GM18507 (cell line): ENCODE results near the gene EPHB1.
A peak's percentile ranks its signal among the peaks of the same experiment; 100 is the strongest.
"Not testable (repeated sequence)": the region's sequence is repeated elsewhere in the genome, so short reads cannot be mapped to it uniquely, and the experiment has no call there.

Source experiments
- DNase-seq: peaks from one replicate; pipeline ENCODE4 v3.0.0; 2011; ENCODE audit warnings: low read depth; ENCODE audit not compliant: insufficient read length; ENCODE audit errors: extremely low spot score
- FAIRE-seq: peaks from 2 replicates; lab custom pipeline; 2011; peaks lifted over from hg19 to GRCh38; lab: Jason Lieb, UNC

Gene EPHB1

DNA sequence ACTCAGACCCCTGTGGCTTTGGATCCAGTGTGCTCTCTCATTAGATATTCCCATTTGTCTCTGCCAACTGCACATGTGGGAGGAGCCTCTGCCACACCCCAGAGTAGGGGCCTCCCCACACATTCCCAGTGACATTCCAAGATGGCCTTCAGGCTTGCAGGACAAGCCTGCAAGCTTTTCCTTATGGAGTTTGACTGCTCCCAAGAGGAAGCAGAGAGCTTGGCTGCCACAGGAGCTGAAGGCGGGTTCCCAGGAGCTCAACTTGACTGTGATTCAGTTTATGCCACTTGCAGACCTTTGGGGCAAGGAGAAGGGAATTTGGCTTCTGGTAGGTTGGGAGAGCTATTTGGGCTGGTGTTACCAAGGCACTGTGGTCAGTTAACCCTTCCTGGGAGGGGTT lies 22.5 kb upstream of the EPHB1 start:
- DNase-seq (no peak), FAIRE-seq (no peak)

DNA sequence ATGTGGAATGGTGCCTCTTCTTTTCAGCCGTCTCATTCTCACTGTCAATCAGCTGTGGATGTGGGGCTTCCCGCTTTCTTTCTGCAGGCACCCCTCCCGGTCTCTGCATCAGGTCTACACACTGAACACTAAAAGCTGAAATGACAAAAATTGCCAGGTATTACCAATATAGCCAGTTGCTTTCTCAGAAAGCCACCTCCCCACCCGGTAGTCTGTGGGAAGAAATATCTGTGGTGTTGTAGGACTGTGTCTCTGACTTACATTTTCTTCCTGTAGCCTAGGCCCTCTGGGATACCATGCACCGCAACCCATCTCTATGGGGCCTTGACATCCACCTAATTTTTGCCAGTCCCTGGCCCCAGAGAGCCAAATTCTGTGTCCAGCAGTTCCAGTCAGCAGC lies 19.2 kb upstream of the EPHB1 start:
- DNase-seq (no peak), FAIRE-seq (no peak)

DNA sequence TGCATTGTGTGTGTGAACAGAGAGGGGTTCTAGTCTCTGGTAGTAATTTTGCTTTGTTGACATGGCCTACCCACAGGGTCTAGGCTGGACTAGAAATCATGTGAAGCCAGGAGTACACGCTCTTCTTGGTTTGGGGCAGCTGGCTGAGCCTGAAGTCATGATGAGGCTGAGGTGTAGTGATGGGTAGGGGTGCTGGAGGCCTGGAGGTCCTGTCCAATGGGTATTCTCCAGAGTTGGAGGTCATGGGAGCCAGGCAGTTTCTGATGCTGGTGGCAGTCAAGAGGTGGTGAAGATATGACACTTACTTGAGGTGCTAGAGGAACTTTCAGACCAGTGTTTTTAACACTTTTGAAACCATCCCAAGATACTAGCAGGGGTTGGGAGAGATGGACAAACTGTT lies 18.5 kb upstream of the EPHB1 start:
- no peak for FAIRE-seq
- no peak for DNase-seq

DNA sequence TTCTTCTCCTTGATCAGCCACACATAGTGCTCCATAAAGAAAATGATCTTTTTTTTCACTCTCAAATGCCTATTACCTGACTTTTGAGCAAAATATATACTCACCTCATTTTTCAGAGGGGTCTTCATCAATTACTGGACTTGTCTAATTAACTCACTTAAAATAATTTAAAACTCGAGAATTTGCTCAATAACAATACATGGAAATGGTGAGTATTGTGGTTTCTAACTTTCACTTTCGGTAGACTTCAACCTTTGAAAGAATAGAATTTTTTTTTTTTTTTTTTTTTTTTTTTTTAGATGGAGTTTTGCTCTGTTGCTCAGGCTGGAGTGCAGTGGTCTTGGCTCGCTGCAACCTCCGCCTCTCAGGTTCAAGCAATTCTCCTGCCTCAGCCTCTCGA lies 17.7 kb upstream of the EPHB1 start:
- FAIRE-seq (peak; percentile 56), DNase-seq (no peak)

DNA sequence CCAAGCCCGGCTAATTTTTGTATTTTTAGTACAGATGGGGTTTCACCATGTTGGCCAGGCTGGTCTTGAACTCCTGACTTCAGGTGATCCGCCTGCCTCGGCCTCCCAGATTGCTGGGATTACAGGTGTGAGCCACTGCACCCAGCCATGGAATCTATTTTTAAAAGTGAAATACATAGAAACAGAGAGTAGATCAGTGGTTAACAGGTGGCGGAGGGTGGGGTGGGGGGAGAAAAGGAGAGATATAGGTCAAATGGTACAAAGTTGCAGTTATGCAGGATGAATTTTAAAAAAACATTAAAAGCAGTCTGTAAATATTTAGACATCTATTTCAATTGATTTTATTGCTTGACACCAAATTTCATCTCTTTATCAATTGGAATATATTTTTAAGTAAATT lies 6.8 kb upstream of the EPHB1 start:
- not testable (repeated sequence) for FAIRE-seq, DNase-seq

DNA sequence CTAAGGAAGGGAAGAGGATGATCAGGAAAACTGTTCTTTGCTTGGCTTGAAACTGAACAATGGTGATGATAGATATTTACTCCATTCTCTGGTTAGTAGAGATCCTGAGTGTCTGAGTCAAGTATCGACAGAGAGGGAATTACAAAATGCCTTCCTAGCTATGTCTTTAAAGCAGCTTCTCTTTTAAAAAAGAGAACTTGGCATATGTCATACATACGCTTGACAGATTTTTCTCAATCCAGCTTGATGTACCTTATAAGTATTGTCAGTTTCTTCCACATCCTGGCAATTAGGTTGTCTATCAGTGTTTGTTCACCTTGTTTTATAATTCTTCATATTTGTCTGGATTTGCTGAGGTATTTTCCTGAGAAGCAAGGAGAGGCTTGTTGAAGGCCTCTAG lies 5.0 kb upstream of the EPHB1 start:
- no peak for DNase-seq
- FAIRE-seq = no peak

DNA sequence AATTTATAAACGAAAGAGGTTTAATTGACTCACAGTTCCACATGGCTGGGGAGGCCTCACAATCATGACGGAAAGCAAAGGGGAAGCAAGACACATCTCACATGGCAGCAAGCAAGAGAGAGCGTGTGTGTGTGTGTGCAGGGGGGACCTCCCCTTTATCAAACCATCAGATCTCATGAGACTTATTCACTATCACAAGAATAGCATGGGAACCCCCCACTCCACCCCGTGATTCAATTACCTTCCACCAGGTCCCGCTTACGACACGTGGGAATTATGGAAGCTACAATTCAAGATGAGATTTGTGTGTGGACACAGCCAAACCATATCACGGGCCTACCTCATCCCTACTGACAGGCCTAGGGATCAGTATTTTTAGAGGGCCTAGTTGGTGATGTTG lies 3.1 kb upstream of the EPHB1 start:
- DNase-seq (no peak), FAIRE-seq (no peak)

DNA sequence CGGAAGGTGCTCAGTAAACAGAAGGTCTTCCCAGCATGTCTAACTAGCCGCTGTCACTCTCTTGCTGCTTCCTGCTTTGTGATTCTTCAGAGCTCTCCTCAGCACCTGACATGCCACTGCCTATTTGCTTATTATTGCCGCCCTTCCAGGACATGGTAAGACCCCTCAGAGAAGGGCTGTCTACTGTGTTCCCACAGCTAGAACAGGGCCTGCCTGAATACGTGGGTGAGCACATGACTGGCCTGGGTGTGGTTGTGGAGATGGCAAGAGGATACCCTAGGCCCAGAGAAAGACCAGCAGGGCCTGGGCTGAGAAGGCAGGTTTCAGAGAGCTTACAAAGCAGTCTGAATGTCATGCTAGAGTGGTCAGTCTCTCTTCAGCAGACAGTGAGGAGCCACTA lies 2.4 kb upstream of the EPHB1 start:
- FAIRE-seq (no peak), DNase-seq (no peak)

DNA sequence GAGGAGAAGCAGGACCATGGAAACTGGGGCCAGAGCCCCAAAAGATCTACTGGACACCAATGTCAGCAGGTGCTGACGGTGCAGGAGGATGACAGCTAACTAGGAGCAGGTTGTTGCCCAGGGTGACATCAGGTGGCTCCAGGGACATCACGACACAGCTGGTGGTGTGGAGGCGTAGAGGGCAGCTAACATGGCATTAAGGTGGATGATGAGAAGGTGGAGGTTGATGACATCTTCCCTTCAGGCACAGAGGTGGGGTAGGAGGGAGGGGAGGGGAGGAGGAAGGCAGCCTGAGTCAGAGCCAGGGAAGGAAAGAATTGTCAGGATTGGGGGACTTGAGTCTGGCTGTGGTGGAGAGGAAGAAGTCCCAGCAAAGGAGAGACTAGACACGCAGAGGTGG lies 1.5 kb upstream of the EPHB1 start:
- no peak for DNase-seq
- FAIRE-seq = no peak

DNA sequence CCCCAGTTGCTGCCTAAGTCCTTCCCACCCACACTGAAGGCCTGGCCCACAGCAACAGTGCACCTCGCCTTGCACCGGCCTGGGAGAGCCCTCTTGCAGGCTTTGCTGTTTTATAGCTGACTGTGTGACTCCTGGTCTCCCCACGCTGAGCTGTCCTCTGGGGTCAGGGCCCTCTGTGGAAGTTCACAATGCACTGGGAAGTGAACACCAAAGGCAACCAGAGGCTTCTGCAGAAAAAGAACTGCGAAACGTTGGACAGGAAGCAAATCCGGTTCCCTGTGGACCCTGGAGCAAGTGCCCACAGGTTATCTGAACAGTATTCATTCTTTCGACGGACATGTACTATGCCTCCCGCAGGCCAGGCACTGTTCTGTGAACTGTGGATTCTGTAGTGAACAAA lies 737 bp upstream of the EPHB1 start:
- no peak for FAIRE-seq

DNA sequence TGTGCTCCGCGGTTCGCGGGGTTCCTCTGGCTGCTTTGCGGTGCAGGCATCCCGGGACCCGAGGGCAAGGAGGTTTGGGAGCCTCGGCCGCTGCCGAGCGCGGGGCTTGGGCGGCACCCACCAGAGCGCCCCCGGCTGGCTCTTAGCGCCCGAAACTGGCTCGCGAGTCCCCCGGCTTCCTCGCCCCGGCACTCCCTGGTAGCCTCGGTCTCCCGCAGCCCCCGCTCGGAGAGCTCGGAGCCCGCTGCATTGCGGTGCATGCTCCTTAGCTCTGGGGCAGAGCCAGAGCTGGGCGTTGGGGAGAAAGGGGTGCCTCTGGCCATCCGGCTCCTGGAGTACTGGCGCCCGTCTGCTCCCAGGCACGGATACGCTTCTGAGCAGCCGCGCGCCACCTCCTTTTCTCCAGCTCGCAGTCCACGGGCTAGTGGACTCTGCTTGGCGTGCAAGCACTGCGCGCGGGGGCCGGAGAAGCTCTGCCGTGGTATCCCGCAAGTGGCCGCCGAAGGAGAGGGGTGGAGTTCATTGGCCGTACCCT lies 753 bp downstream of the EPHB1 start:
- DNase-seq (no peak), FAIRE-seq (no peak)

More for the DNA sequence above, 737 bp upstream of the EPHB1 start:
- no peak for DNase-seq

DNA sequence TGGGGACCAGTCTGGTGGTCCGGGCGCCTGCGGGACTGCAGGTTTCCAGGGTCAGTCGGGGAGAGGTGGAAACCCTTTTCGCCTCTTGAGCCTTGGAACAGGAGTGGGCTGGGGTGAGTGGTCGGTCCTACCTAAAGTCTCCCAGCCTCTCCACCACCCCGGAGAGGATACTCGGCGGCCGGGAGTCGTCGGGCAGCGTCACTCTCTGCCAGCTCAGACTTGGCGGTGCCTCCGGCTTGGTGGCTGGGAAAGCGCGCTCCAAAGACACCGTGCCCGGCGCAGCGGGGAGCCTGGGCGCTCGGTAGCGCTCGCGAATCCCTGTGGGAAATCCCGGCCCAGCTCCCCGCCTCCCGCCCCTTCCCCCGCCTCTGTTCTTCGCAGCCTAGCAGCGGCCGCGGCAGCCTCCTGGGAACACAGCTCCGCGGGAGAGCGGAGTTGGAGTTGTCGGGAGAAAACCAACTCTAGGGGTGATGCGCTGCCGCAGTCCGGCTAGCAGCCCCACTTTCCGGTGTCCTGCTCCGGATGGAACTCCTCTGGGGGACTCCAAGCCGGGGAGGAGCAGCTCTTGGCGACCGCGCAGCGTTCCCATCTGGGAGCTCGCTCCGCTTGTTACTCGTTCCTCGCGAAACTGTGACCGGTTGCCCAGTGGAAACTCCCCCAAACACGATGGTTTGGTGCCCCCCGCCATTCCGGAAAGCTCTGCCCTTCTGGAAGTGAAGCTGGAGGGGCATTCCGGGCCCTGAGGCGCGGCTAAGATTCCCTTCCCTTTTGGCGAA lies 1.4 kb downstream of the EPHB1 start:
- no peak for DNase-seq
- FAIRE-seq = no peak

DNA sequence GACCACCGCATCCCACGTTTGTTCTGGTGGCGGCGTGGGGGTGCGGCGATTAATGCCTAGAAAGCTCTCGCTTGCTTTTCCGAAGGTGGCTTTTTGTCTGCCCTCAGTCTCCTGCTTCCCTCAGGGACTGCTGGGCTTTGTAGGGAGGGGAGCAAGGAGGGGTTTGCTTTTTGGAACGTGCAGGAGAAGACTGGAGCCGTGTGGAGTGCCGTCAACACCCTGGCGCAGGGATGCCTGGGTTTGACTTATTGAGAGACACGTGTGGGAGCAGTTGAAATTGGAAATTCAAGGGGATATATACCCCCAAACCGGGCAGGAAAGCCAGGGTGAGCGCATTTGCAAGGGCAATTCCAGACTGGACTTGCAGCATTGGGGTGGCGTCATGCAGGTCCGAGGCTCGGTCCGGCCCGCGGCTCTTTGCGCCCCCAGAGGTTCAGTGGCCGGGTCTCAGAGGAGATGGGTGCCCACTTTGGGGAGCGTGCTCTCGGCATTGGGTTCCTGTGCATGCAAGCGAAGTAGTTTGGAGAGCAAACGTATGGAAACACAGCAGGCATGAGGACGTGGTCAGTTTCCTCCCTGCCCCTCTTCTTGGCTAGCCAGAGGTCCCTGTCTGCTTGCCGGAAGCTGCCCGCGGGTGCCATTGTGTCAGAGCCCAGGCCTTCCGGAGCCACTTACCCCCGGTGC lies 2.1 kb downstream of the EPHB1 start:
- no peak for DNase-seq

DNA sequence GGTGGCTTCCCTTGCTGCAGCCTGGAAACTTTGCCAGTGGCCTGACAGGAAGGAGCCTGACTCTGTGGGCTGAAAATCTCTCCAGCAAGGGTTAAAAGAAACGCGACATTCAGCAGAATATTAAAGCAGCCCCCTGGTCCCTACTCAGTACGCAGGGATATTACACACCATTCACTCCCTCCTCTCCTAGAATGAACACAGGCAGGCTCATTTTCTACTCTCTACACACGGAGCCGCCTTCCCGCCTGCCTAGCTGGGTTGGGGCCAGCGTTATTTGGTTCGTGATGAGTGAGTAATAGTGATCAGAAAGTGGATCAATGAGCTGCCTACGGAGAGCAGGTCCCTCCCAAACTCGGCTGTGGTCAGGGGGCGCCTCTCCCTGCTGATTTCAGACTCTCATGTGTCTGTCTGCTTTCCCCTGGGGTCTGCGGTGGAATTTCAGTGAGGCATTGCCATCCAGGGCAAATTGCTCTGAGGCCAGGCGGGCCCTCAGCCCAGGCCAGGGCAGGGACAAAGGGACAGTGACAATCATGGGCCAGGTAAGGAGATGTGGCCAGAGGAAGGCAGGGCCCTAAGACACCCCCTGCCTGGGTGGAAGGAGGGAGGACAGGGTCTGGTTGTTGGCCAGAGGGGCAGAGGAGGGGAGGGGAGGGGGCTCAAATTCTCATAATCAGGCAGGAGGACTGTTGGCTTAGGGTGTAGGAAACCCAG lies 2.8 kb downstream of the EPHB1 start:
- FAIRE-seq = no peak
- no peak for DNase-seq

More for the DNA sequence above, 2.1 kb downstream of the EPHB1 start:
- FAIRE-seq = no peak

DNA sequence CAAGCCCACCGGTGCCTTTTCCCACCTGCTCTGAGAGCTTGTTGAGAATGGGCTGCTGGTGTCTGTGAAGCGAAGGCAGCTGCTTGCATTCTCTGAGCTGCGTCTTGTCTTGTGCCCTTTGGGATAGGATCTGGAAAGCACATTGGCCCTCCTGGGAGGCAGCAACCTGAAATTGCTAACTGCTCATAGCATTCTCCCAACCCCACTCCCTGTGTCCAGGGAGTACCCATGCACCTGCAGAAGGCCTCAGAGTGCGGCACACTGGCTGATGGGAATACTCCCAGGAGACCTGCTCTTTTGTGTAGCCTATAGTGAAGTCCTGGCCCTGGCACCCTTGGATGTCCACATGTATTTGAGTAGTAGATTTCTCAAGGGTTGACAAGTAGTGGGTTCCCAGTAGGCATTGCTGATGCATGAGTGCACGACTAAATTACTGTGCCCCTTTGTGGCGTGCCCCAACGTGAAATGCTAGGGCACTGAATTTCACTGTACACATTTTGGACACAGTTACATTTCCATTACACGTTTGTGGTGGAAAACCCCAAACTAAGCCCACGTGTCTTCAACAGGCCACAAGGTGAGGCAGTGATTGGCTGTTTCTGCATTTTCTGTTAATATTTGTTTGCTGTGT lies 3.7 kb downstream of the EPHB1 start:
- FAIRE-seq (peak; percentile 87), DNase-seq (no peak)

DNA sequence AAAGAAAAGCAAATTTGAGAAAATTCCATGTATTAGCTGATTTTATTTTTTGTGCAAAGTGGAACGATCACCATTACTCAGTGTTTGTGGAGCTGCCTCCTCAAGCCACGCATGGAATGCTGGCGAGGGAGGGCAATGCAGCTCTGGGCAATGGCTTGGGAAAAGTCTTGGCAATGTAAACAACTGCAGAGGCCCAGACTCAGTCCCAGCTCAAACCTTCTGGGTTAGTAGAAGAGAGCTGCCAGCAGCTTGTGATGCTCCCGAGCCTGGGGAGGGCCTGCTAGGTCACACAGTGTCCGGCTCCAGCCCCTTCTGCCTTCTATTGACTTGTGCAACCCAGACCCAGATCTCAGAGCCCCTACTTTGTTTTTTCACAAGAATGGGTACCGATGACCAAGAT lies 4.3 kb downstream of the EPHB1 start:
- no peak for FAIRE-seq
- no peak for DNase-seq

DNA sequence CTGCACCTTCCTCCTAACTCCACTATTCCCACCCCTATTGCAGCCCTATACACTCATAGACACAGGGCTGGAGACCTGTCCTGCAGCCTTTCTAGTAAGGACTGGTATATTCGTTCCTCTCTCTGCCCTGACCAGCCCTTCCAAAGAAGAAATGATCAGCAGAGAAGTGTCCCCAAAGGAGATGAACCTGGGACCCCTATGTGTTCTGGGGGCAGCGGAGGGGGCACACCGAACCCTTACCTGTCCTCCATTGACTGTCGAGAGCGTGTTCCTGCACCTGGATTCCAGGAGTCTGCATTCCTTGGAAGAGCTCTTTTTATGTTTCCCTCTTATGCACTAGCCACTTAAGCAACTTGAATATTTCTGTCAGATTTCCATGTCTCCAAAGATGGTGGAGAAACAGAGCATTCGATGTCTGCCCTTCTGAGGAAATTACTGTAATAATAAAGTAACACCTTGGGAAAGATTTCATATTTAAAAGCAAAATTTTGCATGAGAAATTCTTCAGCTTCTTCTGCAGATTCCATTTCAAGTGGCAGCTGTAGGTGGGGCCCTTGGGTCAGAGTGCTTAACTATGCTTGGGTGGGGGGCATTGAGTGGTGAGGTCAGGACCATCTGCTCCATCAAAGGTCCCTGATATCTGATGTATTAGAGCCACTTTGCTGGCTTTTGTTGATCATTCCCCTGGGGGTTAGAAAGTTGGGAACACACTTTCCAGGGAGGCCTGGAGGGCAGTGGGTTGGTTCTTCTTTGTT lies 6.3 kb downstream of the EPHB1 start:
- DNase-seq (no peak), FAIRE-seq (no peak)

DNA sequence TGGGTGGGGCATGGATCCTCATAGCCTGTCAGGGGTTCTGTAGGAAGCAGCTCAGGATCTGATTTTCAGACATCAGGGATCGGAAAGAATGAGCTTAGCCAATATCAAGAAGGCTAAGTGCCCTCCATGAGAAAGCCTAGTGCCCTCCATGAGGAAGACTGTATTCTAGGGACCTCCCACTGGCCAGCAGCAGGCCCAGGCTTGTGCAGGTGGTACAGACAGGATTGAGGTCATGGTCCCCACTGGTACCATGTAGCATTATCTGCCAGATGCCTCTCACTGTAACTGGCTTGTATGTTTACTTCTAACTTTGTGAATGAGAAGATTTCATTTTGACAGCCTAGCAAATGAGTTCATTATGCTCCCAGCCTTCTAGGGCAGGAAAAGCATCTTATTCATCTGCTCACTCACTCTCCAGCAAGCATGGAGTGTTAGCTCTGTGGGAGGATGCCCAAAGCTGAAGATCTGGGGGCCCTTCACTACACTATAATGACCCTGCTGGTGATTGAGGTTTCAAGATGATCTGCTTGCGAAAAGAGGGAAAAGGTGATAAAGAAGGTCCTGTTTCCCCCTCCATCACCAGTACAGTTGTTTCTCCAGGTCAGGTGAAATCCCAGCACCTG lies 7.5 kb downstream of the EPHB1 start:
- DNase-seq (no peak), FAIRE-seq (peak; percentile 26)

DNA sequence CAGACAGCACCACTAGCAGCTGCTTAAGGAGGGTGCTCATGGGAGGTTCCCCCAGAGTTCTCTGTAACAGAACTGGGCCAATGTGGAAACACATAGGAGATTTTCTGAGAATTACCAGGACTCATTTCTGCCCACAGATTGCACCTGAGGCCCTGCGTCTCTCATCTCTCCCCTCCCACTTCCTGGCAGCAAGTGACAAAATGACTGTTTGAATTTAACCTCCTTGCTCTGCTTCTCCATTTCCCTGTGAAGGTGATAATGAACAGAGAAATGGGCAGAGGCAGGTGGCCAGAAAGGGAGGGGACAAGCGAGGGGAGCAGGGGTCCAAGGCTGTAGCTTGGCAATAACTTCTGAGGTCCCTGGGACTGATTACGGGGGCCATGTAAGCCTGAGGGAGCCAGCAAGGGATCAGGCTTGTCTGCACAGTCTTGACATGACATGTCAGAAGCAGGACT lies 8.0 kb downstream of the EPHB1 start:
- peak; percentile 94 for FAIRE-seq
- DNase-seq = no peak
